ENCODE results near the gene MIS12. TPM values are rescaled to one million over a fixed set of nuclear protein-coding genes. Genes with fewer than 3 reads are reported as not detected.

Gene MIS12
- total and polyA plus RNA-seq, 9 of the 15 experiments (the other 6 are each of a cell fraction or from before 2014, with no cell fraction given) = 13.5 to 31.9 (median 25.5) TPM

- no peak for TF ChIP-seq ZBTB12 (CRISPR knock-in tag; IDR thresholded peaks at IDR 0.05)
- no peak for TF ChIP-seq E2F3 (CRISPR knock-in tag; IDR thresholded peaks at IDR 0.05)
- TF ChIP-seq WHSC1 (IDR thresholded peaks at IDR 0.05; ENCODE audit: low read length) = no peak
- TF ChIP-seq ZBTB11 (CRISPR knock-in tag; IDR thresholded peaks at IDR 0.05) = no peak
- TF ChIP-seq ZNF239 (CRISPR knock-in tag; IDR thresholded peaks at IDR 0.05) = no peak
- TF ChIP-seq TCF3 (CRISPR knock-in tag; IDR thresholded peaks at IDR 0.05) = no peak
- no peak for TF ChIP-seq ZNF511 (CRISPR knock-in tag; IDR thresholded peaks at IDR 0.05)
- no peak for TF ChIP-seq E2F1 (CRISPR knock-in tag; IDR thresholded peaks at IDR 0.05)
- TF ChIP-seq TAL1 (IDR thresholded peaks at IDR 0.05) = no peak
Measured at GRCh38 chr17:5488752-5489151, 2.4 kb downstream of the MIS12 start (continued).

Measured in K562 (cell line).